Measurements from ENCODE around the gene DRC7.
"Not testable (repeated sequence)": the region's sequence is repeated elsewhere in the genome, so short reads cannot be mapped to it uniquely, and the experiment has no call there.

DNA sequence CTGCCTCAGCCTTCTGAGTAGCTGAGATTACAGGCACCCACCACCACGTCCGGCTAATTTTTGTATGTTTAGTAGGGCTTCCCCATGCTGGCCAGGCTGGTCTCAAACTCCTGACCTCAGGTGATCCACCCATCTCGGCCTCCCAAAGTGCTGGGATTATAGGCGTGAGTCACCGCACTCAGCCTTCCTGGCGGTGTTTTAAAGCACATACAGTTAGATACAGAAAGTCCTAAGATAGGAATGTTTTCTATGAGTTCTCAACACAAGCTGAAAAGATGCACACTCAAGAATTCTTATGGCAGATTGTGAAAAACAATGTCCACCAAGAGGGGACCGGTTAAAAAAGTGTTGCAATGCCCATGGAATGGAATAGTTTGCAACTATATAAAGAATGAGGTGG is 23.2 kb upstream of the DRC7 start:
- TF ChIP-seq, protein P1, sequence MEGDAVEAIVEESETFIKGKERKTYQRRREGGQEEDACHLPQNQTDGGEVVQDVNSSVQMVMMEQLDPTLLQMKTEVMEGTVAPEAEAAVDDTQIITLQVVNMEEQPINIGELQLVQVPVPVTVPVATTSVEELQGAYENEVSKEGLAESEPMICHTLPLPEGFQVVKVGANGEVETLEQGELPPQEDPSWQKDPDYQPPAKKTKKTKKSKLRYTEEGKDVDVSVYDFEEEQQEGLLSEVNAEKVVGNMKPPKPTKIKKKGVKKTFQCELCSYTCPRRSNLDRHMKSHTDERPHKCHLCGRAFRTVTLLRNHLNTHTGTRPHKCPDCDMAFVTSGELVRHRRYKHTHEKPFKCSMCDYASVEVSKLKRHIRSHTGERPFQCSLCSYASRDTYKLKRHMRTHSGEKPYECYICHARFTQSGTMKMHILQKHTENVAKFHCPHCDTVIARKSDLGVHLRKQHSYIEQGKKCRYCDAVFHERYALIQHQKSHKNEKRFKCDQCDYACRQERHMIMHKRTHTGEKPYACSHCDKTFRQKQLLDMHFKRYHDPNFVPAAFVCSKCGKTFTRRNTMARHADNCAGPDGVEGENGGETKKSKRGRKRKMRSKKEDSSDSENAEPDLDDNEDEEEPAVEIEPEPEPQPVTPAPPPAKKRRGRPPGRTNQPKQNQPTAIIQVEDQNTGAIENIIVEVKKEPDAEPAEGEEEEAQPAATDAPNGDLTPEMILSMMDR (IDR thresholded peaks at IDR 0.05; ENCODE audit: poor library complexity, severe bottlenecking) = not testable (repeated sequence)
- TF ChIP-seq EZH2 (IDR thresholded peaks at IDR 0.05; ENCODE audit: borderline replicate concordance, insufficient read depth, low read length, poor library complexity, severe bottlenecking); SMC3 (conservative IDR thresholded peaks at IDR 0.05; ENCODE audit: poor library complexity); POLR2AphosphoS5 (IDR thresholded peaks at IDR 0.05); TAF1 (IDR thresholded peaks at IDR 0.05; ENCODE audit: low read depth); RAD21 (conservative IDR thresholded peaks at IDR 0.05); EP300 (conservative IDR thresholded peaks at IDR 0.05; ENCODE audit: poor library complexity, severe bottlenecking): not testable (repeated sequence)
- TF ChIP-seq, protein P2, sequence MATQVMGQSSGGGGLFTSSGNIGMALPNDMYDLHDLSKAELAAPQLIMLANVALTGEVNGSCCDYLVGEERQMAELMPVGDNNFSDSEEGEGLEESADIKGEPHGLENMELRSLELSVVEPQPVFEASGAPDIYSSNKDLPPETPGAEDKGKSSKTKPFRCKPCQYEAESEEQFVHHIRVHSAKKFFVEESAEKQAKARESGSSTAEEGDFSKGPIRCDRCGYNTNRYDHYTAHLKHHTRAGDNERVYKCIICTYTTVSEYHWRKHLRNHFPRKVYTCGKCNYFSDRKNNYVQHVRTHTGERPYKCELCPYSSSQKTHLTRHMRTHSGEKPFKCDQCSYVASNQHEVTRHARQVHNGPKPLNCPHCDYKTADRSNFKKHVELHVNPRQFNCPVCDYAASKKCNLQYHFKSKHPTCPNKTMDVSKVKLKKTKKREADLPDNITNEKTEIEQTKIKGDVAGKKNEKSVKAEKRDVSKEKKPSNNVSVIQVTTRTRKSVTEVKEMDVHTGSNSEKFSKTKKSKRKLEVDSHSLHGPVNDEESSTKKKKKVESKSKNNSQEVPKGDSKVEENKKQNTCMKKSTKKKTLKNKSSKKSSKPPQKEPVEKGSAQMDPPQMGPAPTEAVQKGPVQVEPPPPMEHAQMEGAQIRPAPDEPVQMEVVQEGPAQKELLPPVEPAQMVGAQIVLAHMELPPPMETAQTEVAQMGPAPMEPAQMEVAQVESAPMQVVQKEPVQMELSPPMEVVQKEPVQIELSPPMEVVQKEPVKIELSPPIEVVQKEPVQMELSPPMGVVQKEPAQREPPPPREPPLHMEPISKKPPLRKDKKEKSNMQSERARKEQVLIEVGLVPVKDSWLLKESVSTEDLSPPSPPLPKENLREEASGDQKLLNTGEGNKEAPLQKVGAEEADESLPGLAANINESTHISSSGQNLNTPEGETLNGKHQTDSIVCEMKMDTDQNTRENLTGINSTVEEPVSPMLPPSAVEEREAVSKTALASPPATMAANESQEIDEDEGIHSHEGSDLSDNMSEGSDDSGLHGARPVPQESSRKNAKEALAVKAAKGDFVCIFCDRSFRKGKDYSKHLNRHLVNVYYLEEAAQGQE (IDR thresholded peaks at IDR 0.05; ENCODE audit: borderline replicate concordance) = not testable (repeated sequence)

Measured in neural cell (in vitro differentiated cells).